Karpas-422 (cell line): ENCODE results near the gene MET. TPM values are rescaled to one million over a fixed set of nuclear protein-coding genes. Genes with fewer than 3 reads are reported as not detected.
A peak's percentile ranks its signal among the peaks of the same experiment; 100 is the strongest.

Experiments used
- DNase-seq: peaks from one replicate; pipeline ENCODE4 v3.0.0-alpha.2; 2015
- H2AFZ ChIP-seq: fragments of 200-600 bp; sonication (generic); 2 replicates; pipeline ENCODE4 v1.6.1; 2014; ENCODE audit warnings: antibody characterized with exemption, low read length, mixed read lengths
- H3K27ac ChIP-seq: fragments of 200-600 bp; sonication (generic); 2 replicates; pipeline ENCODE4 v1.5.1; 2014; ENCODE audit warnings: mild to moderate bottlenecking, low read length, moderate library complexity
- H3K27me3 ChIP-seq: fragments of 200-600 bp; sonication (generic); 2 replicates; pipeline ENCODE4 v1.6.1; 2014; ENCODE audit warnings: low read length, mixed read lengths
- H3K36me3 ChIP-seq: fragments of 200-600 bp; sonication (generic); 2 replicates; pipeline ENCODE4 v1.6.1; 2014; ENCODE audit warnings: low read length, mixed read lengths; ENCODE audit not compliant: insufficient read depth
- H3K4me1 ChIP-seq: fragments of 200-600 bp; sonication (generic); 2 replicates; pipeline ENCODE4 v1.6.1; 2014; ENCODE audit warnings: mild to moderate bottlenecking, low read length, mixed read lengths
- H3K4me2 ChIP-seq: fragments of 200-600 bp; sonication (generic); 2 replicates; pipeline ENCODE4 v1.6.1; 2014; ENCODE audit warnings: low read length, low read depth, mild to moderate bottlenecking; ENCODE audit not compliant: poor library complexity, severe bottlenecking
- H3K4me3 ChIP-seq: fragments of 200-600 bp; sonication (generic); 2 replicates; pipeline ENCODE4 v1.5.1; 2014; ENCODE audit warnings: mild to moderate bottlenecking, antibody characterized with exemption, low read length, mixed read lengths
- H3K79me2 ChIP-seq: fragments of 200-600 bp; sonication (generic); 2 replicates; pipeline ENCODE4 v1.6.1; 2014; ENCODE audit warnings: mild to moderate bottlenecking, low read length, mixed read lengths
- H3K9ac ChIP-seq: fragments of 200-600 bp; sonication (generic); 2 replicates; pipeline ENCODE4 v1.6.0; 2014; ENCODE audit warnings: low read length
- H3K9me2 ChIP-seq: fragments of 200-600 bp; sonication (generic), shearing (Covaris generic); replicated peaks from 2 replicates; pipeline ENCODE4 v1.6.0; 2014; ENCODE audit warnings: mild to moderate bottlenecking, low read length, moderate library complexity; ENCODE audit not compliant: insufficient read depth
- H3K9me3 ChIP-seq: fragments of 300-700, 200-600 bp; sonication (generic); 2 replicates; pipeline ENCODE4 v1.6.1; 2014; ENCODE audit warnings: low read length, mixed read lengths
- H4K20me1 ChIP-seq: fragments of 200-600 bp; sonication (generic); 2 replicates; pipeline ENCODE4 v1.6.1; 2014; ENCODE audit warnings: mild to moderate bottlenecking, antibody characterized with exemption, low read length, low read depth; ENCODE audit not compliant: insufficient read depth
- total RNA-seq: library from RNA; depleted of rRNA; stranded (reverse); fragments of >200 nt; shearing (Covaris generic); gene quantifications from 2 replicates; pipeline ENCODE4 v1.2.3, GENCODE V29; 2014; ENCODE audit warnings: low replicate concordance

MET gene
- total RNA-seq, 1 experiment from 2014 or later = 158 TPM

DNA sequence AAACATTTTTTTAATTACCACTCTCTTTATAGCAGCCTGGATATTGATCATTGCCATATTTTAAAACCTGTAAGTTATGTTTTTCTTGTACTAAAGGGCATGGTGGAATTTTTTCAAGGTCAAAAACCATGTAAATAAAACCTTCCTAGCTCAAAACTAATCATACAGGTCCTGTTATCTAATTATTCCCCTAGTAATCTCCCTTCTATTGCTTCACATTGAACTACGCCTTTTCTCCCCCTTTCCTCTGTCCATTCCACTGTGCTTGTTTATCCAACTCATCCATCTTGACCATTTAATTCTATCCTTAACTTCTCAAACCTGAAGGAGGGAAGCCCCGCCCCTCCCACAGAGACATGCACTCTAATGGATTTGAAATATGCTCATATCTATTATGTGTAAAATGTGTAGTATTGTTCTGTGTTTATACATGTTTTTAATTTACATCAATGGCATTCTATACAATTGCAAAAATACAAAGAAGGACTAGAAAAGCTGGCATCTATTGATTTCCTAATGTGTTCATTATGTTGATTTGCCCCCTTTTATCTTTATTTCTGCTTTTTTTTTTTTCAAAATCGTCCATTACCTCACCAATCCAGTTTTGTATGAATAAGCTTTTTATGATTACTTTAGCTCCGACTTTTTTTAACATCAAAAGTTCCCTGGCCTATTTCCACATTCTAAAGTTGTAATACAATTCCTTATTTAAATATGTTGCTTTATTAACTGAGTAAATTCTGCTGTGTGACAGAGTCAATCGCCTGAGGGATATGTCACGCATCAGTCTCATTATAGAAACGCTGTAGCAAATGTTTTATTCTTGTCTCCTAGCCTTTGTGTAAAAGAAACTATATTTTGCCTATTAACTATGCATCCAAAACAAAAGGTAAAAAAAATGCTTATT is 61.0 kb downstream of the MET start:
- Histone ChIP-seq H3K36me3 (peaks cover 26% of the 10 kb centered on the region), H3K9ac (peak overlapping the region; percentile 60), H3K79me2 (peaks cover 81% of the 10 kb centered on the region), H3K4me2 (peak overlapping the region; percentile 75), H3K9me2 (no peaks in the 10 kb centered on the region), H3K4me3 (peak overlapping the region; percentile 46), H2AFZ (no peak overlapping the region), H3K27me3 (no peaks in the 10 kb centered on the region), H4K20me1 (no peaks in the 10 kb centered on the region), H3K9me3 (no peaks in the 10 kb centered on the region), H3K27ac (peak overlapping the region; percentile 98), H3K4me1 (peaks cover 99% of the 10 kb centered on the region)
- DNase-seq = peak; percentile 83

DNA sequence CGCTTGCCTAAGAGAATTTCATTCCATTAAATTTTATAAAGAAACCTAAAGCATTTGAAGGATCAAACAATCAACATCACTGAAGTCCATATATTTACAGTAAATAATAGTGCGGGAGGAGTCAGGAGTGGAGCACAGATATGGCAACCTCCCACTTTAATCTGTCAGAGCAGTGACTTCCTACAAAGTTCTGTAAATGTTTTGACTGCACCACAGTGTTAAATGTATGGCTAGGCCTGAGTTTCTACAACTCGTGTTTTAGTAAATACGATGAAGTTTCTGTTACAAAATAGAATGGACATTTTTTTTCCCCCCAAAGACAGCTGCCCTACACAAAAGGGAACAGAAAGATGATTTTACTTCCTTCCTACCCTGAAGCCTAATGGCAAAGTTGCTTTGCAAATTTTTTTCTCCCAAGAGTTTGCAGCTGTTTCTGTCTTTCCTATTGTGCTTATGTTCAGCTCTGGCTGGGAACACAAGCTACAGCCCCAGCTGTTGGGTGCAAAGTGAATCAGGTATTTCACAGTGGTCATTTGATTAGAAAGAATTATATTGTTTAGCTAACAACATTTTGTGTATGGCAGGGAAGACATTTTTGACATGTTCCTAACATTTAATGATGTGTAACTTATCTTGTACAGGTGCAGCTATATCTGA is 62.1 kb downstream of the MET start:
- Histone ChIP-seq H2AFZ (no peak overlapping the region), H3K27ac (peak overlapping the region; percentile 98), H3K36me3 (peaks cover 36% of the 10 kb centered on the region), H3K79me2 (peaks cover 82% of the 10 kb centered on the region), H3K9me2 (no peaks in the 10 kb centered on the region), H3K4me2 (peak overlapping the region; percentile 75), H4K20me1 (no peaks in the 10 kb centered on the region), H3K4me1 (peaks cover 89% of the 10 kb centered on the region), H3K4me3 (peak overlapping the region; percentile 46), H3K27me3 (no peaks in the 10 kb centered on the region), H3K9ac (peak overlapping the region; percentile 60), H3K9me3 (no peaks in the 10 kb centered on the region)
- peak; percentile 82 for DNase-seq

- Histone ChIP-seq H3K4me2 (peak overlapping the region; percentile 75), H2AFZ (no peak overlapping the region), H3K36me3 (peaks cover 43% of the 10 kb centered on the region), H3K9me2 (no peaks in the 10 kb centered on the region), H3K9me3 (no peaks in the 10 kb centered on the region), H3K9ac (peak overlapping the region; percentile 60), H3K4me3 (peak overlapping the region; percentile 46), H3K79me2 (peaks cover 80% of the 10 kb centered on the region), H3K4me1 (peaks cover 82% of the 10 kb centered on the region), H4K20me1 (no peaks in the 10 kb centered on the region), H3K27me3 (no peaks in the 10 kb centered on the region), H3K27ac (peak overlapping the region; percentile 98)
- no peak for DNase-seq
Measured at GRCh38 chr7:116734710-116735109, 62.7 kb downstream of the MET start.

DNA sequence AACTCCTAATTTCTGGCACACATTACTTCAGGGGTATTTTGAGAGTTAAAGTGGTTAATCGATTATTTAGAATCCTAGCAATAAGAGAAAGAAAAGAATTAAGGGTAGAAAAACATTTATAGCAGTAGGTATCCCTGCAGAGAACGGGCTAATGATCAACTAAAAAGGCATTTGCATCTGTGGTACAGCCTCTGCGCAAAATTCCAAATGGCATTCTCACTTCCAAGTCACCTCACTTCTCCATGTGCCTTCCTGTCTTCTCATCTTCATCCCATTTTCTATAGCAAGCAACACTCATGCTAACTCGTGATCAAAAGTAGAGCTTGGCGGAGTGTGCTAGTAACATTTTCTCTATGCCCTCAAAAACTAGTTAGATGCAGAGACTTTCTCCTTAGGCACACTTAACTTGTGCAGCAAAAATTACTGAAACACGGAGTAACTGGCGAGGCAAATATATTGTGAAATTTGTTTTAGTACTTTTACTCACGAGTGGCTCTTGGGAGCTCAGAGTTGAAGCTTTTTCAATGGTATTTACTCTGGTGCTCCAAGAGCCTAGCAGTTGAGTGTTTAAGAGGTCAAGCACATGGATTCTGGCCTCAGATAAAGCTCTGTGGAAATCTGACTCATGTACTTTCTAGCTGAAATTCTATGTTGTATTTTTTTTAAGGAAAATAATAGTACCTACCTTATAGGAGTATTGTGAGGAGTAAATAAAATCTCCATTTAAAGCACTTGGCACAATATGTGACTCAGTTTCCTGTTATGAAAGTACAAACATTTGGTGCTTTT is 65.1 kb downstream of the MET start:
- H4K20me1 ChIP-seq = no peaks in the 10 kb centered on the region
- H2AFZ ChIP-seq = no peak overlapping the region
- no peaks in the 10 kb centered on the region for H3K9me2 ChIP-seq
- no peak for DNase-seq
- H3K36me3 ChIP-seq = peaks cover 67% of the 10 kb centered on the region
- no peak overlapping the region for H3K4me3 ChIP-seq
- no peak overlapping the region for H3K4me2 ChIP-seq
- H3K4me1 ChIP-seq = peaks cover 58% of the 10 kb centered on the region
- H3K27ac ChIP-seq = peak overlapping the region; percentile 98
- H3K79me2 ChIP-seq = peaks cover 79% of the 10 kb centered on the region
- H3K9me3 ChIP-seq = no peaks in the 10 kb centered on the region
- H3K27me3 ChIP-seq = no peaks in the 10 kb centered on the region
- H3K9ac ChIP-seq = no peak overlapping the region

DNA sequence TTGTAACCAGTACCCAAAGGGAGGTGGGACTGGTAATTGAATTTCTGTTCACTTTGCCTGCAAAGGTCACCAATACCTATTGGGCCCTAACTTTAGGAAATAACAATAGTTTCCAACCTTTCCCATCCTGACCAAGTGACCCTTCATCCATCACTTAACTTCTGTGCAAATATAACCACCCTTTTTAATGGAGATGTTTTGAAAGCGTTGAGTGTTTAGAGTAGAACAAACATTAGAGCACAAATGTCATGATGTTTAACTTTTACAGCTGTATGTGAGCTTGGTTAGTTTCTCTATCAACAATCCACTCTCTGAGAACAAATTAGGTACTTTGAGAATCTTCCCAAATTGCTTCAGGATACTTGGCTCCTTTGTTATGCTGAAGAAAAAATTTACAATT is 66.4 kb downstream of the MET start:
- no peaks in the 10 kb centered on the region for H3K27me3 ChIP-seq
- no peak overlapping the region for H3K9ac ChIP-seq
- H3K9me2 ChIP-seq = no peaks in the 10 kb centered on the region
- H3K79me2 ChIP-seq = peaks cover 82% of the 10 kb centered on the region
- peak overlapping the region; percentile 34; the same call in 1 of the 2 replicates for H3K27ac ChIP-seq
- peaks cover 45% of the 10 kb centered on the region for H3K4me1 ChIP-seq
- no peak overlapping the region for H3K4me2 ChIP-seq
- H4K20me1 ChIP-seq = no peaks in the 10 kb centered on the region
- H3K36me3 ChIP-seq = peaks cover 76% of the 10 kb centered on the region
- H2AFZ ChIP-seq = no peak overlapping the region
- DNase-seq = no peak
- H3K9me3 ChIP-seq = no peaks in the 10 kb centered on the region
- no peak overlapping the region for H3K4me3 ChIP-seq

DNA sequence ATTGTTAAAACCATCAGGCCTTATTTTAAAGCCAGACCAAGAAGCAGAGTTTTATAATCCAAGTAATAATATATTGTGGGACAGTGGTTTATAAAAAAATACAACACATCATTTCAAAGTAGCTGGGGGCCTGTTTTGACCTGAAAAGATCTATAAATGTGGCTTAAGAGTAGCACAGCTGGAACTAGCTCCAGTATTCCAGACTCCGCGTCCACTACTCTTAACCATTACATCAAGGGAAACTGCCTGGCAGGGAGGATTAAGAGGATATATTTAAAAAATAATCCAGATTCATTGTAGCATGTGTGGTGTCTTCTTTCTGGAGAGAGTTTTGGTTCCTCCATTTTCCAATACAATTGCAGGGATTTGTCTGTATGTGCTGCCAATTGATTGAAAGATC is 67.3 kb downstream of the MET start:
- DNase-seq = no peak
- Histone ChIP-seq H2AFZ (no peak overlapping the region), H3K4me3 (no peak overlapping the region), H3K9me3 (no peaks in the 10 kb centered on the region), H3K9me2 (no peaks in the 10 kb centered on the region), H3K4me2 (no peak overlapping the region), H4K20me1 (no peaks in the 10 kb centered on the region), H3K79me2 (peaks cover 82% of the 10 kb centered on the region), H3K36me3 (peaks cover 76% of the 10 kb centered on the region), H3K9ac (no peak overlapping the region), H3K27ac (0 out of 2 replicates have a peak overlapping the region, but pooled peaks have one; percentile 6), H3K27me3 (no peaks in the 10 kb centered on the region), H3K4me1 (peaks cover 36% of the 10 kb centered on the region)

DNA sequence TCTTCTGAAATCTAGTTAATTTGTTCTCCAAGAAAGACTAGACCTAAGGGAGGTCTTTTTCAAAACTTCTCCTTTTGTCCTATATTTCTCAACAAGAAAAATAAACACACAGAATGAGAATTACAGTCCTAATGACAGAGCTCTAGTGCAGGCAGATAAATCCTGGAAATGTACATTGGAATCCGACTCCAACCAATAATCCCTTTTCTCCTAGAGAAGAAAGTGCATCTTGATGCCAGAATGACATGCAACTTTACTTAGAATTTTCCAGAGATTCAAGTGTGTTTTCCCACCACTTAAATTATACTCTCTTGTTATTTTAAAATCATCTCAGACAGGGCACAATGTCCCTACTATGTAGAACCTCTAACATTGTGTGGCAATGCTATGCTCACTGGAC is 68.2 kb downstream of the MET start:
- DNase-seq = no peak
- peaks cover 75% of the 10 kb centered on the region for H3K36me3 ChIP-seq
- H3K27ac ChIP-seq = no peak overlapping the region
- no peaks in the 10 kb centered on the region for H4K20me1 ChIP-seq
- no peaks in the 10 kb centered on the region for H3K9me3 ChIP-seq
- H3K79me2 ChIP-seq = peaks cover 75% of the 10 kb centered on the region
- H3K9ac ChIP-seq = no peak overlapping the region
- no peaks in the 10 kb centered on the region for H3K9me2 ChIP-seq
- H3K4me2 ChIP-seq = no peak overlapping the region
- peaks cover 27% of the 10 kb centered on the region for H3K4me1 ChIP-seq
- H3K27me3 ChIP-seq = no peaks in the 10 kb centered on the region
- no peak overlapping the region for H2AFZ ChIP-seq
- no peak overlapping the region for H3K4me3 ChIP-seq
